Naive thymus-derived CD8-positive, alpha-beta T cell (primary cell): ENCODE data around the gene DAB2IP. TPM values are rescaled to one million over a fixed set of nuclear protein-coding genes. Genes with fewer than 3 reads are reported as not detected.

Experiments
- ATAC-seq, 2 donors: fragments of 150-1000 bp; cut with Tn5 transposase in 1 of 2; sonication (Bioruptor Pico), chemical (Tn5 transposase) in 1 of 2; 1 replicate in 1 of 2; 2 replicates in 1 of 2; pipeline ENCODE4 v1.10.0; 2021; ENCODE audit warnings: mild to moderate bottlenecking in 2 of 2, moderate library complexity in 2 of 2
- POLR2A ChIA-PET: fragments of 350-600 bp; sonication (Branson Sonifier 250); formaldehyde crosslinking; loops from one replicate; lab custom pipeline; 2021; ENCODE audit warnings: antibody characterized with exemption; lab: Charles Lee
- DNase-seq, 10 donors: peaks; one replicate each; pipeline versions ENCODE4 v3.0.0 to v3.0.0-alpha.2; 2020 to 2022
- H3K27ac Mint-ChIP-seq, 10 donors: one replicate each; pipeline ENCODE4 v1.8.0; 2020 to 2022; ENCODE audit warnings: mild to moderate bottlenecking in 10 of 10, mixed read lengths in 10 of 10, moderate library complexity in 4 of 10, inconsistent platforms in 1 of 10
- H3K27me3 Mint-ChIP-seq, 5 donors: one replicate each; pipeline ENCODE4 v1.8.0; 2021 to 2022; ENCODE audit warnings: mixed read lengths in 5 of 5
- H3K36me3 Mint-ChIP-seq, 3 donors: one replicate each; pipeline ENCODE4 v1.8.0; 2020 to 2022; ENCODE audit warnings: mixed read lengths in 3 of 3, mild to moderate bottlenecking in 2 of 3, inconsistent platforms in 1 of 3
- H3K4me1 Mint-ChIP-seq, 4 donors: one replicate each; pipeline ENCODE4 v1.8.0; 2021 to 2022; ENCODE audit warnings: mixed read lengths in 4 of 4
- H3K4me3 Mint-ChIP-seq, 10 donors: one replicate each; pipeline ENCODE4 v1.8.0; 2020 to 2022; ENCODE audit warnings: mild to moderate bottlenecking in 10 of 10, mixed read lengths in 10 of 10, moderate library complexity in 6 of 10, inconsistent platforms in 1 of 10
- H3K9me3 Mint-ChIP-seq, 9 donors: one replicate each; pipeline ENCODE4 v1.8.0; 2020 to 2022; ENCODE audit warnings: mixed read lengths in 9 of 9, mild to moderate bottlenecking in 3 of 9, inconsistent platforms in 1 of 9, moderate library complexity in 1 of 9
- polyA plus RNA-seq, 3 donors: library from polyadenylated mRNA; unstranded; fragments of 300-500 nt; fragmentation: Illumina TruSeq; gene quantifications; one replicate each; pipeline ENCODE4 v1.2.3, GENCODE V29; 2021
- total RNA-seq, 8 experiments: library from RNA in 2 of 8; stranded (reverse) in 2 of 8; gene quantifications; one replicate each; pipeline ENCODE4 v1.2.3 and lab custom pipeline; 2021 to 2026

The DAB2IP gene
- total and polyA plus RNA-seq, 5 experiments from 2014 or later: not detected

- H3K27ac Mint-ChIP-seq: peak overlapping the region in 2 of 10 donors; percentile 47 to 72
- no peaks in the 10 kb centered on the region for H3K36me3 Mint-ChIP-seq
- no peak for DNase-seq
- peaks cover 16 to 44% (median 27%) of the 10 kb centered on the region in 5 donors for H3K27me3 Mint-ChIP-seq
- no peak for ATAC-seq
- H3K4me1 Mint-ChIP-seq: peaks cover 6 to 26% (median 21%) of the 10 kb centered on the region in 4 donors
- H3K4me3 Mint-ChIP-seq: peak overlapping the region in 8 of 10 donors; percentile 11 to 77 (median 28)
- H3K9me3 Mint-ChIP-seq: no peaks in the 10 kb centered on the region
- POLR2A ChIA-PET: no interaction called here
These were observed 45.5 kb downstream of the DAB2IP start for GRCh38 chr9:121696930-121697329.

- peak in 9 of 10 donors; percentile 21 to 73 (median 44) for DNase-seq
- Mint-ChIP-seq H3K27me3 (peaks cover 20 to 48% (median 36%) of the 10 kb centered on the region in 5 donors), H3K27ac (no peak overlapping the region), H3K9me3 (no peaks in the 10 kb centered on the region), H3K4me1 (peaks cover 7 to 26% (median 21%) of the 10 kb centered on the region in 4 donors), H3K4me3 (peak overlapping the region in 8 of 10 donors; percentile 24 to 77 (median 50)), H3K36me3 (no peaks in the 10 kb centered on the region)
- peak; percentile 77 to 84 for ATAC-seq
- POLR2A ChIA-PET: no interaction called here
These were observed 47.5 kb downstream of the DAB2IP start for GRCh38 chr9:121698627-121699570.

GRCh38 chr9:121699571-121700164, 48.2 kb downstream of the DAB2IP start:
- DNase-seq: no peak
- Mint-ChIP-seq H3K4me1 (peaks cover 7 to 26% (median 21%) of the 10 kb centered on the region in 4 donors), H3K4me3 (peak overlapping the region in 9 of 10 donors; percentile 4 to 81 (median 60)), H3K27ac (no peak overlapping the region), H3K27me3 (peaks cover 20 to 48% (median 36%) of the 10 kb centered on the region in 5 donors), H3K9me3 (no peaks in the 10 kb centered on the region), H3K36me3 (no peaks in the 10 kb centered on the region)
- POLR2A ChIA-PET: no interaction called here
- peak; percentile 11 to 29 for ATAC-seq

DNA sequence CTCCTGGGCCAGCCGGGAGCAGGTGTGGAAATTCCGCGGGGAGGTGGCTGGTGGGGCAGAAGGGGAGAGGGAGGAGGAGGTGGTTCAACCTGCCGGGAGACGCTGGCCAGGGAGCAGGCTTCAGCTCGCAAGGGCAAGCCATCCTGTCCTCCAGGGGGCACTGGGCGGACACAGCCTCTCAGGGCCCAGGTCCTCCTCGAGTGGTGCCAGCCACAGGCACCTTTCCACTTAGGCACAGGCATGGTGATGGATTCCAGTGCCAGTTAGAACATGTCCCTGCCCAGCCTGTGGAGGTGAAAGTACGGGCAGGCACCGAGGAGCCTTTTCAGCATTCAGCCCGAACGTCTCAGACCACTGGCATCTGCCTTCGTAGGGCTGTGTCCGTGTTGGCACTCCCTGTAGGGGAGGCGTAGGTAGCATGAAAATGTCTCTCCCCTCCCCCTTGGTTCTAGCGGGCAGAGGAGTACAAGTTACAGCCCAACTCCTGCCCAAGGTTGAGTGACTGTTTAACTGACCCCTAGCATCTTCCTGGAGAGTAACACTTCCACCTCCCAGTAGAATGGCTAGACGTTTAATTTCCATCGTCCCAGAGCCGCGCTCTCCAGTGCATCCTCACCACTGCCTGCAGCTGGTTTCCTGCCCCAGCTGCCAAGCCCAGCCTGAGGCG, 48.9 kb downstream of the DAB2IP start:
- Mint-ChIP-seq H3K4me1 (peaks cover 7 to 26% (median 21%) of the 10 kb centered on the region in 4 donors), H3K36me3 (no peaks in the 10 kb centered on the region), H3K27me3 (peaks cover 20 to 43% (median 36%) of the 10 kb centered on the region in 5 donors), H3K9me3 (no peaks in the 10 kb centered on the region), H3K4me3 (peak overlapping the region in 9 of 10 donors; percentile 4 to 81 (median 60)), H3K27ac (no peak overlapping the region)
- DNase-seq (no peak), ATAC-seq (no peak)
- POLR2A ChIA-PET: no interaction called here

GRCh38 chr9:121700832-121701419, 49.5 kb downstream of the DAB2IP start:
- Mint-ChIP-seq H3K4me3 (peak overlapping the region in 4 of 10 donors; percentile 25 to 60 (median 42)), H3K27ac (no peak overlapping the region), H3K36me3 (no peaks in the 10 kb centered on the region), H3K4me1 (peaks cover 7 to 26% (median 21%) of the 10 kb centered on the region in 4 donors), H3K9me3 (no peaks in the 10 kb centered on the region), H3K27me3 (peaks cover 19 to 38% (median 34%) of the 10 kb centered on the region in 5 donors)
- DNase-seq (no peak), ATAC-seq (no peak)
- POLR2A ChIA-PET: no interaction called here

DNA sequence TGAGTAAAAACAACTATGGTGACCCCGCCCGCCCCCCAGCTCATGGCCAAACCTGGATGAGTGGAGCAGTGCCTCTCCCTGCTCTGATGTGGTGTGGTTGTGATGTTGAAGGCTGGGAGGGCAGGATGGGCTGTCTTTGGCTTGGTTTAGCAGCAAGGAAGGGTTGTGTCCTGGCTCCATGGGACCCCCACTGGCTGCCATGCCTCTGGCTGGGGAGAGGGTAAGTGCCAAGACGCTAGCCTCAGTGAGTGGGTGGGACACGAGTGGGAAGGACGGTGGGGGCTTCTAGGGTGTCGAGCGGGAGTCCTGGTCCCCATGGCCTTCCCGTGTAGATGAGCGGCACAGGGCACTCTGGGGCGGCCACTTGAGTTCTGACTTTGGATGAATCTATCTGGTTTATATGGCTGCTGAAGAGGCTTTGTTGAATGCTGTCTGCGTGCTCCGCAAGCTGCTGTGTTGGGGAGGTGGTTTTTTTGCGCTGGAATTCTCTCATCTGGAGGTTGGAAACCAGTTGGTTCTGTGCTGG, 50.4 kb downstream of the DAB2IP start:
- Mint-ChIP-seq H3K27me3 (peaks cover 15 to 32% (median 29%) of the 10 kb centered on the region in 5 donors), H3K4me3 (peak overlapping the region in 1 of 10 donors; percentile 58), H3K9me3 (no peaks in the 10 kb centered on the region), H3K27ac (no peak overlapping the region), H3K4me1 (peaks cover 7 to 25% (median 19%) of the 10 kb centered on the region in 4 donors), H3K36me3 (no peaks in the 10 kb centered on the region)
- POLR2A ChIA-PET: no interaction called here
- no peak for DNase-seq
- ATAC-seq: no peak

GRCh38 chr9:121703014-121703734, 51.7 kb downstream of the DAB2IP start:
- DNase-seq (no peak), ATAC-seq (no peak)
- no peaks in the 10 kb centered on the region for H3K9me3 Mint-ChIP-seq
- POLR2A ChIA-PET: no interaction called here
- H3K4me3 Mint-ChIP-seq: no peak overlapping the region
- H3K36me3 Mint-ChIP-seq: no peaks in the 10 kb centered on the region
- H3K27ac Mint-ChIP-seq: no peak overlapping the region
- H3K27me3 Mint-ChIP-seq: peaks cover 1 to 19% (median 15%) of the 10 kb centered on the region in 5 donors
- peaks cover 3 to 16% (median 8%) of the 10 kb centered on the region in 4 donors for H3K4me1 Mint-ChIP-seq

GRCh38 chr9:121704281-121704680, 52.8 kb downstream of the DAB2IP start:
- POLR2A ChIA-PET: no interaction called here
- H3K27me3 Mint-ChIP-seq: peaks cover 0 to 18% (median 11%) of the 10 kb centered on the region in 5 donors
- H3K4me1 Mint-ChIP-seq: peaks cover 0 to 17% (median 5%) of the 10 kb centered on the region in 4 donors
- no peak for DNase-seq
- no peaks in the 10 kb centered on the region for H3K9me3 Mint-ChIP-seq
- H3K4me3 Mint-ChIP-seq: no peak overlapping the region
- no peak overlapping the region for H3K27ac Mint-ChIP-seq
- no peak for ATAC-seq
- no peaks in the 10 kb centered on the region for H3K36me3 Mint-ChIP-seq

- Mint-ChIP-seq H3K27ac (no peak overlapping the region), H3K4me1 (peaks cover 0 to 7% (median under 1%) of the 10 kb centered on the region in 4 donors), H3K9me3 (no peaks in the 10 kb centered on the region), H3K27me3 (peaks cover 0 to 15% (median 4%) of the 10 kb centered on the region in 5 donors), H3K4me3 (no peak overlapping the region), H3K36me3 (no peaks in the 10 kb centered on the region)
- no peak for ATAC-seq
- no peak for DNase-seq
- POLR2A ChIA-PET: no interaction called here
These were observed 54.8 kb downstream of the DAB2IP start for GRCh38 chr9:121706149-121706750.

GRCh38 chr9:121707477-121708424, 56.3 kb downstream of the DAB2IP start:
- no peak for ATAC-seq
- Mint-ChIP-seq H3K27ac (no peak overlapping the region), H3K9me3 (no peaks in the 10 kb centered on the region), H3K4me3 (no peak overlapping the region), H3K4me1 (peaks cover 0 to 7% (median 0%) of the 10 kb centered on the region in 4 donors), H3K36me3 (no peaks in the 10 kb centered on the region), H3K27me3 (peaks cover 0 to 8% (median 1%) of the 10 kb centered on the region in 5 donors)
- no peak for DNase-seq
- POLR2A ChIA-PET: no interaction called here
